HG03108 (cell line): ENCODE data around the gene RACGAP1.
"Not testable (repeated sequence)": the region's sequence is repeated elsewhere in the genome, so short reads cannot be mapped to it uniquely, and the experiment has no call there.

Experiments used
- ATAC-seq: cut with Tn5 transposase; IDR thresholded peaks from one replicate; pipeline ENCODE4 v1.9.1; 2021; ENCODE audit warnings: moderate library complexity; ENCODE audit not compliant: unreplicated experiment

Gene RACGAP1

DNA sequence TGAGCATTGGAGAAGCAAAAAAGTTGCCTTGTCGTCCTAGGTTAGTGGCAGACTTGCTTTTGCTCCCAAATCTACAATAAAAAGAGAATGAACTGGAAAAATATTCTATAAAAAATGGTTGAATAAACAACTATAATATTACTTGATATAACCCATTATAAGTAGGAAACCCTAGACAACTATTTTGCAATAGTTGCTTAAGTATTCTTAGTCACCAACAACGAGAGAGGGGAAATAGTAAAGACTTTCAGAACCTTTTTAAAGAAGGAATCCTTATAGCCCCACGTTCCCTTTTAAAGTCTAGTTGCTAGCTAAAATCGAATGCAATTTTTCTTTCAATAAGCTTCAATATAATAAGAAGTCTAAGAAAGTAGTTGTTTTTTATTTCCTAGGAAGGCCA lies 35.0 kb downstream of the RACGAP1 start:
- ATAC-seq = no peak

DNA sequence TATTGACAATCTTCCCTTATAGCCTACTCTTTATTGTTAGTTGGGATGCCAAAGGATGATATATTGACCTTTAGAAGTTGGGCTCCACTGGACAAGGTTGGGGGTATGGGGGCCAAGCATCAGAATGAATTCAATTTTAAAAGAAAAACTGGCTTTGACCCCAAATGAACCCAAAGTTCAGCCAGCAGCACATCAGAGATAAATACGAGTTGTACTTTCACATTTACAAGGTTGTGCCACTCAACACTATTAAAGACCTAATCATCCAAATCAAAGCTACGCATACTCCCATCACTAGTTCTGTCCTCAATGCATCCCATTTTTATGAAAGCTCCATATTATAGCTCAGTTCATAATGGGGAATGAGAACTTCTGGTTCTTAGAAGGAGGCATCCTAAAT lies 35.9 kb downstream of the RACGAP1 start:
- ATAC-seq = not testable (repeated sequence)

GRCh38 chr12:49987625-49988303 lies 37.5 kb downstream of the RACGAP1 start:
- no peak for ATAC-seq

DNA sequence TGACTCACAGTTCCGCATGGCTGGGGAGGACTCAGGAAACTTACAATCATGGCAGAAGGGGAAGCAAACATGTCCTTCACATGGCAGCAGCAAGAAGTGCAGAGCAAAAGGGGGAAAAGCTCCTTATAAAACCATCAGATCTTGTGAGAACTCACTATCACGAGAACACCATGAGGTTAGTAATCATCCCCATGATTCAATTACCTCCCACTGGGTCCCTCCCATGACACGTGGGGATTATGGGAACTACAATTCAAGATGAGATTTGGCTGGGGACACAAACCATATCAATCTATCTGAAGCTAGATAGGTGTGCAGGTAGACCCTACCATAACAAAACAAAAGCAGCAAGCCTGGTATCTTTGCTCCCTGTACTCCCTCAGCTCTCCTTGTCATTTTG lies 38.8 kb downstream of the RACGAP1 start:
- ATAC-seq = not testable (repeated sequence)

GRCh38 chr12:49985981-49986380 lies 39.3 kb downstream of the RACGAP1 start:
- no peak for ATAC-seq

DNA sequence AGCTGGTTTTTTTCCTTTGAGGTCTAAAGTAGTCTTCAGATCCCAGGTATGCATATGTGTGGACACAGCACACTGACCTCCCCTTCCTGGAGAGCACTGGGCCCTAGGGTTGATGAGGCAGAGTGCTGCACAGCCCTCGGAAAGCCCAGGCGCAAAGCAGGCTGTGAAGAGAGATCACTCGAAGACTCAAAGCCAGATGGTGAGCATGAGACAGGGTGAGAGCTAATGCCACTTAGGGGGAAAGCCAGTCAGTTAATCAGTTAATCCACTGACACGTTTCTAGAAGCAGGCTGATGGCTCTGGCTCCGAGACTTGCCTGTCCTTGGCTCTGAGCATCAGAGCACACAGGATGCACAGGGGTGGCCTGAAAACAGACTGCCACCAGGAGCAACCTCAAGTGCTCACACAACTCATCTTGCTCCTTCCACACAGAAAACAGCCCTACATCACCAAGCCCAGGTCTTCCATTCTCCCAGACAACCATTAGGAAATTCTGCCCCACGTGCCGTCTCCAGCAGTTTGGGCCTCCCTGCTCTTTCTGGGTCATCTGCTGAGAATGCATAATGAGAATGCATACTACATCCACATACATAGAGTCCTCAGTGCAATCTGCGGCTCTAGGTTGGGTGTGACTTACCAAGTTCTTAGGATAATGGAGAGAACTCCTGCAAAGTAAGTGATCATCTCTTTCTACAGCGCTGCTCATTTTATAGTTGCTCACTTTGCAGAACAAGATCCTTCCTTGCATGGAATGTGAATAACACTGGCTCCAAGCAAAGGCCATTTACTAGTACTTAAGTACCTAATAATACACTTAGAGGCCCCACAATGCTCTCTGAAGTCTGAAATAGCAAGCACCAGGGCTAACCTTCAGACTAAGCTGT lies 40.6 kb downstream of the RACGAP1 start:
- no peak for ATAC-seq

GRCh38 chr12:49983892-49984291 lies 41.4 kb downstream of the RACGAP1 start:
- no peak for ATAC-seq

GRCh38 chr12:49982246-49983087 lies 42.8 kb downstream of the RACGAP1 start:
- ATAC-seq = no peak

DNA sequence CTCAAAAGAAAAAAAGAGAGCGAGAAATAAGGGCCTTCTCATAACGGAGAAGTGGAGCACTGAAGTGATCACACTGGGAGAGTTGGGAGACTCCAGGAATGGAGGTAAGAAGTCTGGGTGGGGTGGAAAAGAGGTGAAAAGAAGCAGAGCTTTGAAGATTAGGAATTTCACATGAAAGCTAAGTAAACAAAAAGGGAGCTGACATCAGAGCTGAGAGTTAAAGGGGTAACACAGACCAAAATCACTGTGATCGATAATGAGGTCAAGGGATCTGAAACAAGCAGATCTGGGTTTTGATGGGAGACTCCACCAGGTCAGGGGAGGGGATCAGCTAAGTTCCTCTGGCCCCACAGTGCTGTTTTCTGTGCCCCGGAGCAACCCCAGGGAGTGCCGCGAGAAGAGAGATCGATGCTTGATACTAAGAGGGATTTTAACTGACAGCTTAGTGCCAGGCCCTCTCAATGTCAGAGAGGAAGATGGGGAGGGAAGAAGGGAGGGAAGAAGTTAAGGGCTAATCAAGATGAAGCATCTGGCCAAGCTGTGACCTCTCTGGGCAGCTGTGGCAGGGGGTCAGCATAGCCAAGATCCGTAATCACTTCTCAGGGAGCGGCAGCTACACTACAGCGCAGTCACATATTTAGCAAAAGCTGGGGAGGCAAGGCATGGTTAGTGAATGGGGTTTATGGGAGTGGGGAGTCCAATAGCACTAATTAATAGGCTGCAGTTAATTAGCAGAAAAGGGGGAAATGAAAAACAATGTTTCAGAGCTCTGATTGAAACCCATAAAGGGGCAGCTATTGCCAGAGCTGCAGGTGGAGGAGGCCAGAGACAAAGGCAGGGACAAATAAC lies 44.6 kb downstream of the RACGAP1 start:
- no peak for ATAC-seq

GRCh38 chr12:49979791-49980190 lies 45.5 kb downstream of the RACGAP1 start:
- no peak for ATAC-seq

DNA sequence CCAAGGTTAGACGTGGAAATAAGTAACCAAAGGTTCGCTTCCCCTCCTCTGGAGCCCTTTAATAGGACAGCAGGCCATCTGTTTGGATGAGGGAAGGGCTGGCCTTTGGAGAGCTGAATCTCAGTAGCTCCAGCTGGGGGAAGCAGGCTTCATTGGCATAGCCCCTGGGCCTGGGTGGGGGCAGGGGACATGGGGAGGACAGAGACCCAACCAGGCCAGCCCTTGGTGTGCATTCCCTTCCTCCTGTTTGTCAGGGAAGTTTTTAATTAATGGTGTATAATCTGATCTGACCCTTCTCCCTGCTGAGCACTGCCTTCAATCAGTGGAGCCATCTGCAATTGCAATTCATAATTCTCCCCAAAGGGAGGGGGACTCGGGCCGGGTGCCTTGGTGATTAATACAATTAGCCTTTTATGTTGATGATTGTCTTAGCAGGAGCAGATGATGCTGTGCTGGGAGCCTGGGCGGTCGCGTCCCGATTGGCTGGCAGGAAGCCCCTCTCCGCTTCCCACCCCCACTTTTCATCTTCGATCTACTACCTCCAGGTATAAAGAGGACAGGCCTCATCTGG lies 46.2 kb downstream of the RACGAP1 start:
- ATAC-seq = no peak

GRCh38 chr12:49978125-49978524 lies 47.2 kb downstream of the RACGAP1 start:
- ATAC-seq = no peak

- ATAC-seq = no peak
Measured at GRCh38 chr12:49976557-49976956, 48.7 kb downstream of the RACGAP1 start.

DNA sequence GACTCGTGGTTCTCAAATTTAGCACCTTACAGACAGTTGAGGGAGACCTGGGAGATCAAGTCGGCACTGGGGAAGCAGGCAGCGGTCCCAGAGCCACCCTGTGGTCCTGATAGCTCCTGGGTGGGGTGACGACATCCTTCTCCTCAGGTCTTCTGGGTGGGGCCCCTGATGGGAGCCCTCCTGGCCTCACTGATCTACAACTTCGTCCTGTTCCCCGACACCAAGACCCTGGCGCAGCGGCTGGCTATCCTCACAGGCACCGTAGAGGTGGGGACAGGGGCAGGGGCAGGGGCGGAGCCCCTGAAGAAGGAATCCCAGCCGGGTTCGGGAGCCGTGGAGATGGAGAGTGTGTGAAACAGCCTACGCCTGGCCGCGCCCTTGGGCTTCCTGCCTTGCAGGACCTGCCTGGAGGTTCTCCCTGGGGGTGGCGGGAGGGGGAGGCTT lies 50.0 kb downstream of the RACGAP1 start:
- no peak for ATAC-seq

DNA sequence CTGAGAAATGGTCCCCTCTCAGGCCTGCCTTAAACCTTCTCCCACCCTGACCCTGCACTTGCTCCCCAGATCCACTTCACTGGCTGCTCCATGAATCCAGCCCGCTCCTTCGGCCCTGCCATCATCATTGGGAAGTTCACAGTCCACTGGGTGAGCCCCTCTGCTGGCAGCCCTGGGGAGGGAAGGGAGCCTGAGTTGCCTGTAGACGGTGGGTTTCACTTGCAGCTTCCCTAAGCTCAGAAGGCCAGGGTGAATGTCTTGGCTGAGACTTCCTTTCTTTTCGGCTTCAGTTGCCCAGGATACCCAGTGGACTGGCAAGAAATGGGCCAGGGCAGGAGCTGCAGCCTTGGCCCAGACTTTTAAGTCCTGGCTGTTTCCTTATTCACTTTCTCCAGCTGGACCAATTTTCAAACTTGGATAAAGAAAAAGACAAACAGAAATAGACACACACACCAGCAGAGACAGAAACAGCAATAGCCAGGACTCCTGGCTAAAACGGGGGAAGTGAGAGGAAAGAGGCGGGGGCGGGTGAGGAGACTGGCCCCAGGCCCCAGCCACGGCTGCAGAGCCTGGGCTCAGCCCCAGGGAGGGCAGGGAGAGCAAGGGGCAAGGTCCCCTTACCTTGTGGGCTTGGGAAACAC lies 50.5 kb downstream of the RACGAP1 start:
- no peak for ATAC-seq

- no peak for ATAC-seq
Measured at GRCh38 chr12:49974231-49974675, 51.0 kb downstream of the RACGAP1 start.

DNA sequence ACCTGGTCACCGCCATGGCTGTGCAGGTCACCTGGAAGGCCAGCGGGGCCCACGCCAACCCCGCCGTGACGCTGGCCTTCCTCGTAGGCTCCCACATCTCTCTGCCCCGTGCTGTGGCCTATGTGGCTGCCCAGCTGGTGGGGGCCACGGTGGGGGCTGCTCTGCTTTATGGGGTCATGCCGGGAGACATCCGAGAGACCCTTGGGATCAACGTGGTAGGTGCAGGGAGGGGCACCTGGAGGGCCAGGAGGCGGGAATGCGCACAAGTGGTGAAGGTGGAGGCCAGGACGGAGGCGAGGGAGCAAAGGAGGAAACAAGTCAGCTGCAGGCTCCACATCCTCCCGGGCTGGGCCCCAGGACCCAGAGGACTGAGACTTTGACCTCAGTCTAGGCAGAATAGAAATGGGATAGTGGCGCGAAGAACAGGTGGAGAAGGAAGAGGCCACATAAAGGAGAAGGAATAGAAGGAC lies 51.9 kb downstream of the RACGAP1 start:
- no peak for ATAC-seq

DNA sequence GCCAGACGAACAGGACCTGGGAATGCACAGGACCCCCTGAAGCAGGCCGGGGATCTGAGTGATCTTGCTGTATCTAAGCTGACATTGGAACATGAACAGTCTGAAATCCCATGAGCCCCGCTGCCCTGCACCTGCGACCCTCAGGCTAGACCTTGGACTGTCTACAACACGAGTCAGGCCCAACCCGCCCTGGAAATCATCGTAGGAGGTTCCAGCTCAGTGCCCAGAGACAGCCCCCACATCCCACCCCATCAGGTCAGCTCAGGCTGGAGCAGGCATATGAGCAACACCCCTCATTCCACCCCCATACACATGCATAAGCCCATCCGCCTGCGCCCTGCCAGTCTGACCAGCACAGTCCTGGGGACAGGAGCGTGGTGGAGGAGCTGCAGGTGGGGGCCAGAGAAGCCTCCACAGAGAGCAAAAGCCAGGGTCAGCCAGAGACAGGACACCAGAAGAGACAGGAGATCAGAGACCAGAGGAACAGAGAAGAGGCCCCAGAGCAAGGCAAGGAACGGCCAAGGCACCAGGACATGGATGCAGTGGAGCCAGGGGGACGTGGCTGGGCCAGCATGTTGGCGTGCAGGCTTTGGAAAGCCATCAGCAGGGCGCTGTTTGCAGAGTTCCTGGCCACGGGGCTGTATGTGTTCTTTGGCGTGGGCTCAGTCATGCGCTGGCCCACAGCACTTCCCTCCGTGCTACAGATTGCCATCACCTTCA lies 52.5 kb downstream of the RACGAP1 start, which contains the start of gene AQP6:
AQP6 (plus strand) TSS at position 307 of the 720 bp plus-strand sequence; CDS start at position 534, 227 bp downstream.
- ATAC-seq = no peak

- ATAC-seq = no peak
Measured at GRCh38 chr12:49972129-49972528, 53.2 kb downstream of the RACGAP1 start.
